IPS-NIHi11 (cell line): ENCODE results near the gene CTXND2.
"Not testable (repeated sequence)": the region's sequence is repeated elsewhere in the genome, so short reads cannot be mapped to it uniquely, and the experiment has no call there.

Experiments
- DNase-seq: peaks from one replicate; pipeline ENCODE4 v3.0.0; 2012; ENCODE audit warnings: mixed read lengths, low spot score

CTXND2 gene

DNA sequence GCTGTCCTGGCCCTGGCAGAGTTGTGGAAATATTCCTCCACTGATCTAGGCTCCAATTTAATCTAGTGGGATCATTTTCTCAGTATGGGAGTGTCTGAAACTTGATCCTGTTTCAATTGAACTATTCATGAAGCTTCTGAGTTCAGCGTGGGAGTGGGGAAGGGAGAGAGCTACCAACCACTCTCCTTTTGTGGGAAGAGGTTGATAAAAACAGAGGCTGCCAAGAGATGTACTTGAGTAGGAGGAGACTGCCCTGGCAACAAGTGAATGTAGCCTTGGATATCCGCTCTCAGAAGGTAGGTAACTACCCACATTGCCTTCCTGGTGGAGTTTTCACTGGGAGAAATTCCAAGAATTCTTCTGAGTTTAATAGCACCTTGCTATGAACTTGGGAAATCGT, at the start of gene CTXND2:
TSS of gene CTXND2 (plus strand) at position 119 of the 400 bp plus-strand sequence. CDS start 25,179 bp downstream, outside the sequence.
- no peak for DNase-seq

DNA sequence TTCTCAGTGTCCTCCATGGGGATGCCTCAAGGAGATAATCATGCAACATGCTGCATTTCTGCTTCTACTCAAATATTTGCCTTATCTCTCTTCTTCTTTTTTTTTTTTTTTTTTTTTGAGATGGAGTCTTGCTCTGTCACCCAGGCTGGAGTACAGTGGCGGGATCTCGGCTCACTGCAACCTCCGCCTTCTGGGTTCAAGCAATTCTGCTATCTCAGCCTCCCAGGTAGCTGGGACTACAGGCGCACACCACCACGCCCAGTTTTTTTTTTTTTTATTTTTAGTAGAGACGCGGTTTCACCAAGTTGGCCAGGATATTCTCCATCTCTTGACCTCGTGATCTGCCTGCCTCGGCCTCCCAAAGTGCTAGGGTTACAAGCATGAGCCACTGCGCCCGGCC, 46.1 kb upstream of the CTXND2 start:
- DNase-seq = not testable (repeated sequence)

DNA sequence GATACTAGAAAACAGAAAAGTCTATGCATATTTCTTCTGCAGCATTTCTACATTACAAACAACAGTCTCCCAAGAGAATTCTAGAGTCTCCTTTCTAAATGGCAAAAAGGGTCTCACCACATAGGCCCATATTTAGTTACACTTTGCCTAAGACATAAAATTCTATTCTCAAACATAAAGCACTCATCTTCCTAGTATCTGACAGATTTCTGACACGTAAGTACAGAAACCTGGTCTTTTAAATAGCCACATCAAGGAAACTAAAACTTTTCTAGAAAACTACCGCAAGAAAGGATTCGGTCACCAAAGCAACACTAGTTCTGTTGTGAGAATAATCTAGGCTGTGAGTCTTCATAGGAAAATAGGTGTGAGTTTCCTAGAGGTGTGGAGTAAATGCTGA, 45.3 kb upstream of the CTXND2 start:
- no peak for DNase-seq

DNA sequence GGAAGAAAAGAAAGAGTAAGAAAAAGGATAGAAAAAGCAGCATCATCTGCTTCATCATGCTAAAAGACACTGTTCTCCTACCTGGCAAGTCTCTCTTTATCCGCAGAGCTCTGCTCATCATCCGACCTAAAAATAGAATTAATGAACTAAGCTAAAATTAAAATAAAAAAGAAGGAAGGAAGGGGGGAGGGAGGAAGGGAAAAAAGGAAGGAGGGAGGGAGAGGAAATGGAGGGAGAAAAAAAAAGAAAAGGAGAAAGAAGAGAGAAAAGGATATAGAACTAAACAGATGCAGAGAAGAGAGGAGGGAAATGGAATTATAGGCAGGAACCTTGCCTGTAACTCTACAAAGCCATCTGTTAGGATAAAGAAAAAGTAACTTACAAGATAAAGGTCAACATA, 44.6 kb upstream of the CTXND2 start:
- no peak for DNase-seq

DNA sequence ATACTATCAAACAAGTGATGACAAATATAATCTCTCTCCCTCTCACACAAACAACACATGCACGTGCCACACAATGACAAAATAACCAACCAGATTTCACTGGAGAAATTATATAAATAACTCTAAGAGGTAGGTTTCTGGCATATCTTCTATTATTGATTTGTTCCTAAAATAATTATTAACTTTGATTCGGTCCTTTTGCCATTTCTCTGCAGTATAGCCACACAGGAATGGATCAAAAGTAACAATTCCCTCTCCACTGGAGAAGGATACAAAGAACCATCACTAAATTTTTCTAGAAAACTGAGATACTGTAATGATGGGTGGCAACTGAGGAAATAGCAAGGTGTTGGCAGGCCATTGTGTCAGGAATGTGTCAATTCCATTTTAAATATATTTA, 44.0 kb upstream of the CTXND2 start:
- no peak for DNase-seq

DNA sequence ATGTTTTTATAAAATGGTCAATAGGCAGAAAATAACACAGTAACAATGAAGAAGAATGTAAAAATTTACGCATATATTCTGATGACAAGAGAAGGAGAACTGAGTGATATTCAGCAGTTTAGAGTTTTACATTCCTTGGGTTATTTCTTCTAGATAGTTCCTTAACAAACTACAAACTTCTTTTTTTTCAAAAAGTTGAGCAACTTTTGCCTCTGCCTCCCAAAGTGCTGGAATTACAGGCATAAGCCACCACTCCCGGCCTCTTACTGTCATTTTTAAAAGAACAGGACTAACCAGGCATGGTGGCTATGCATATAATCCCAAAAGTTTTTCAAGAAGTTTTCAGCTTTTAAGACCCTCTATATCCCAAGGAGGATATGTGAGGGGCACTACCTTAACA, 43.5 kb upstream of the CTXND2 start:
- DNase-seq = no peak

DNA sequence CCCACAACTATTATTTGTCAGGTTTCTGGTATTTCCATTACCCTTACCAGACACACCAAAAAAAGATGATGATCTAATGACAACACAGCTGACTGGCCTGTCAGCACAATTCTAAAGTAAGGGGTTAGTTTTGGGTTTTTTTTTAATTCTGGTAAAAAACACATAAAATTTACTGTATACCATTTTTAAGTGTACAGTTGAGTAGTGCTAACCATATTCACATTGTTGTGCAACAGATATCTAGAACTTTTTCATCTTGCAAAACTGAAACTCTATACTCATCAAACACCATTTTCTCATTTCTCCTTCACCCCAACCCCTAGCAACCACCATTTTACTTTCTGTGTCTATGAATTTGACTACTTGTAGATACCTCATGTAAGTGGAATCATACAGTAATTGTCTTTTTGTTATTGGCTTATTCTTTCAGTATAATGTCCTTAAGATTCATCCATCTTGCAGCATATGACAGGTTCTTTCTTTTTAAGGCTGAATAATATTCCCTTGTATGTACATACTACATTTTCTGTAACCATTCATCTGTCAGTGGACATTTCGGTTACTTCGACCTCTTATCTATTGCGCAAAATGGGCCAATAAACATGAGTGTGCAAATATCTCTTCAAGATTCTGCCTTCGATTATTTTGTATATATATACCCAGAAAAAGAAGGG, 40.3 kb upstream of the CTXND2 start:
- no peak for DNase-seq

DNA sequence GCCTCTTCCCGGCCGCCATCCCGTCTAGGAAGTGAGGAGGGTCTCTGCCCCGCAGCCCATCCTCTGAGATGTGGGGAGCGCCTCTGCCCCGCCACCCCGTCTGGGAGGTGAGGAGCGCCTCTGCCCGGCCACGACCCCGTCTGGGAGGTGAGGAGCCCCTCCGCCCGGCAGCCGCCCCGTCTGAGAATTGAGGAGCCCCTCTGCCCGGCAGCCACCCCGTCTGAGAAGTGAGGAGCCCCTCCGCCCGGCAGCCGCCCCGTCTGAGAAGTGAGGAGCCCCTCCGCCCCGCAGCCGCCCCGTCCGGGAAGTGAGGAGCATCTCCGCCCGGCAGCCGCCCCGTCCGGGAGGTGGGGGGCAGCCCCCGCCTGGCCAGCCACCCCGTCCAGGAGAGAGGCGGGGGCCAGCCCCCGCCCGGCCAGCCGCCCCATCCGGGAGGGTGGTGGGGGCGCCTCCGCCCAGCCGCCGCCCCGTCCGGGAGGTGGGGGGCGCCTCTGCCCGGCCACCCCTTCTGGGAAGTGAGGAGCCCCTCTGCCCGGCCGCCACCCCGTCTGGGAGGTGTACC, 36.1 kb upstream of the CTXND2 start:
- DNase-seq = not testable (repeated sequence)

DNA sequence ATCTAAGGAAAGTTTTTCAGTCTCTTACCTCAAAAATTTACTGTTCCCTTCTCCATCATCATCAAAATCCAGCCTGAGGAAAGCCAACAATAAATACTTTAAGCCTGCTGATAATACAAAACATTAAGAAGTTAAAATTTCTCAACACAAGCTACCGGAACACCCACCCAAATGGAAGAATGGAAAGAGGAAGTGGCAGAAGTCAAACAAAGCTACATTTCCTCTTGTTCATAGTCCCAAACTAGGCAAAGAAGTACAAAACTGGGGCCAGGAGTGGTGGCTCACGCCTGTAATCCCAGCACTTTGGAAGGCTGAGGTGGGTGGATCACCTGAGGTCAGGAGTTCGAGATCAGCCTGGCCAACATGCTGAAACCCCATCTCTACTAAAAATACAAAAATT, 34.2 kb upstream of the CTXND2 start:
- DNase-seq = not testable (repeated sequence)

DNA sequence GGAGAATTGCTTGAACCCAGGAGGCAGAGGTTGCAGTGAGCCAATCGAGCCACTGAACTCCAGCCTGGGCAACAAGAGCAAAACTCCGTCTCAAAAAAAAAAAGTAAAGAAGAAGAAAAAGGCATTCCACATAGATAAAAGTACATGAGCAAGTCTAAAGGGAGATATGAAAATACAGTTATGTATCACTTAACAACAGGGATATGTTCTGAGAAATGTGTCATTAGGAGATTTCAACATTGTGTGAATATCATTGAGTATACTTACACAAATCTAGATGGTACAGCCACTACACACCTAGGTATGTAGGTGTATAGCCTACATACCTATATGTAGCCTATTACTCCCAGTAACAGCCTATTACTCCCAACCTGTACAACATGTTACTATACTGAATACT, 23.2 kb upstream of the CTXND2 start:
- DNase-seq = no peak

DNA sequence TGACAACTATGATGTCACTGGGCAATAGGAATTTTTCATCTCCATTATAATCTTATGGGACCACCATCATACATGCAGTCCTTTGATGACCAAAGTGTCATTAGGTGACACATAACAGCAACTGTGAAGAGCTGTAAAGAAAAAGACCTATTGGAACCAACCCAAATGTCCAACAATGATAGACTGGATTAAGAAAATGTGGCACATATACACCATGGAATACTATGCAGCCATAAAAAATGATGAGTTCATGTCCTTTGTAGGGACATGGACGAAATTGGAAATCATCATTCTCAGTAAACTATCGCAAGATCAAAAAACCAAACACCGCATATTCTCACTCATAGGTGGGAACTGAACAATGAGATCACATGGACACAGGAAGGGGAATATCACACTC, 22.7 kb upstream of the CTXND2 start:
- not testable (repeated sequence) for DNase-seq

DNA sequence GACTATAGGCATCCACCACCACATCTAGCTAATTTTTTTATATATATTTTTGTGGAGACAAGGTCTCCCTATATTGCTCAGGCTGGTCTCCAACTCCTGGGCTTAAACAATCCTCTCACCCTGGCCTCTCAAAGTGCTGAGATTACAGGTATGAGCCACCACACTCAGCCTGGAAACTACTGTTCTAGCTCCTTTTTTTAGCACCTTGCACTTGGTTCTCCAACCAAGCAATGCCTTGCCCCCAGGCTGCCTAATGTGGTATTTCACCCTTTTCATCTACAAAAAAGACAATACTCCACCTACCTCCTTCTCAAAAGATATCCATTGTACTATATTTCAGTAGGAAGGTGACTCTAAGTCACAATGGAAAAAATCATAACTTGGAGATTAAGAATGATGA, 17.3 kb upstream of the CTXND2 start:
- no peak for DNase-seq

DNA sequence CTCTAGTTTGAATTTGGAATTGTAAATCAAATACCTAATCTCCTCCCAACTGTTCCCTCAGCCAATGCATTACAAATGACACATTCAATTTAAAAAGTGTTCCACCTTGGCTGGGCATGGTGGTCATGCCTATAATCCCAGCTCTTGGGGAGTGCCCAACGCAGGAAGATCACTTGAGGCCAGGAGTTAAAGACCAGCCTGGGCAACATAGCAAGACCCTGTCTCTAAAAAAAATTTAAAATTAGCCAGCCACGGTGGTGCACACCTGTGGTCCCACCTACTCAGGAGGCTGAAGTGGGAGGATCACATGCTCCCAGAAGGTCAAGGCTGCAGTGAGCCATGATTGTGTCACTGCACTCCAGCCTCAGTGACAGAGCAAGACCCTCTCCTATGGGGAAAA, 14.4 kb upstream of the CTXND2 start:
- DNase-seq = no peak

DNA sequence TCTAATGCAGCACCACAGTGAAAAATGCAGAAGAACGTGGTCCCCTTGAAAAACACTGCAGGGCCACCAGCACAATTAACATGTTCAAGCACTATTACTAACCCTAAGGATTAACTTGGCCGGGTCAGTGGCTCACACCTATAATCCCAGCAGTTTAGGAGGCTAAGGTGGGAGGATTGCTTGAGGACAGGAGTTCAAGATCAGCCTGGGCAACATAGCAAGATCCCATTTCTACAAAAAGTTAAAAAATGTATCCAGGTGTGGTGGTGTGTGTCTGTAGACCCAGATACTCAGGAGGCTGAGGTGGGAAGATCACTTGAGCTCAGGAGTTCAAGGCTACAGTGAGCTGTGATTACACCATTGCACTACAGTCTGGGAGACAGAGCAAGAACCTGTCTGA, 13.4 kb upstream of the CTXND2 start:
- no peak for DNase-seq

DNA sequence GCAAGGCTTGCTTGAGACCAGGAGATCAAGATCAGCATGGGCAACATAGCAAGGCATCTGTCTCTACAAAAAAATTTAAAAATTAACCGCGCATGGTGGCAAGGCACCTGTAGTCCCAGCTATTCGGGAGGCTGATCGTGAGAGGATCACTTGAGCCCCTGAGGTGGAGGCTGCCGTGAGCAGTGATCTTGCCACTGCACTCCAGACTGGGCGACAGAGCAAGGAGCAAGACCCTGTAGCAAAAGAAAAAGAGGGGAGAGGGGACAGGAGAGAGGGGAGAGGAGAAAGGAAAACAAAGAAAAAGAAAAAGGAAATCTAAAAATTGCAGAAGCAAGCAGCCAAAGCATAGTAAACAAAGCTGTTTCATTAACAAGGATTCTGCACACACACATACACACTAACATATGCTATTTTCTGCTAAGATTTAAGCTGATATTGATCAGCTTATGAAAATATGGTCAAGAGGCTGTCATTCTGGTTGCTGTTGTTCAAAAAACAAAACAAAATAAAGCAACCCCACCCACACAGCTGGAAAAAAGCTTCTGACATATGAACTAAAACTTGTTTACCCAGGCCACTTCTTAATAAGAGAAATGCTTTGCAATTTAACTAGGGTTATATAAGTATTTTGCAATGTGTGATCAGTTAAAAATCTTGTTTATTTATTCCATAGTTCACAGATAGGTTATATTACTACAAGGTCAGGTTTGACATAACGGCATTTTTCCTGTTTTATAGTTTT, 12.3 kb upstream of the CTXND2 start:
- no peak for DNase-seq

DNA sequence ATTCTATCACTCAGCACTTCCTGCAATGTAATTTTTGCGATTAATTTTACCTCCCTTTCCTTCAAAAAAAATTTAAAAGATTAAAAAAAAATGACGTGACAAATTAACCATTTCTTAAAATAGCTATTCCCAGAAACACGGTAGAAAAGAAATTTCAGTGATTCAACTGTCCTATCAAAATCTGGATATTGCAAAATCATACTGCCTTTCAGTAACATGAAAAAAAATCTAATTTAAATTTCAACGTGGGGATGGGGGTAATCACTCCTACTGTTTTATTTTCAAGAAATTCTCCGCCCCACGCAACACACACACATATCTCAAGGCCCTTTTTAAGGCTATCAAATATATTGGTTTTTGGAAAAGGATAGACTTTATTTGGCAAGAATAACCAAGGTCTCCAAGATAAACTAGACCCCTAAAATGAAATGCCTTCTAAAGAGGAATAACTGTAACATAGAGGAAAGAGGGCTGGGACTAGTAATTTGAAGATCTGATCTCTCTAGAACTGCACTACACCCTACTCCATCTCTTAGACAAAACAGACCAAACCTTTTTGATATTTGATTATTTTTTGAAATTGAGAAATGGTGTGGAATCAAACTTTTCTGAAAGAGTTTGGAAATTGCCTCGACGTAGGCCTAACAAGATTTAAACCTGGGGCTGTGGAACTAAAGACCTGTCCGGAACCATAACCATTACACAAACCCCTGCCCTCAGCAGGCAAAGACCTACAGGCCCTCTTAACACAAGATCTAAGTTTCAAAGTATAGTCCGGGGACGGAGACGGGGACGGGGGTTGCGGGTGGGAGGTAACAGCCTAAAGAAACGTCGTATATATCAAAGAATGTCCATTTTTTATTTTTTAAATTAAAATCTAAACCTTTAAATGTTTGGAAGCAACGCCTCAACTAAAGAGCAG, 11.5 kb upstream of the CTXND2 start:
- DNase-seq = peak; percentile 21

DNA sequence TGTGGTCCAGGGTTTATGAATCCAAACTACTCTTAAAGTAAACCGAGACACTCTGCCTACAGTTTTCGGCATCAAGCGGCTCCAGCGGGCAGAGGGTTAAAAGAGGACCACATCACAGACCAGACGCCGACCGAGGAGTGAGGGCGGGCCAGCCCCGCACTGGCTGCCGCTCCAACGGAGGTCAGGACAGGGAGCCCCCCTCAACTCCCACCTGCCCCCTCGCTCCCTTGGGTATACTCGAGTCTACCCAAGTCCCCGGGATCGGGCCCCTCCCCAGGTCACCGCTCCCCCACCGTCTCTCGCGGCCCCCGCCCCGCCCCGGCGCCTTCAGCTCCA, 10.8 kb upstream of the CTXND2 start:
- DNase-seq = peak; percentile 74

DNA sequence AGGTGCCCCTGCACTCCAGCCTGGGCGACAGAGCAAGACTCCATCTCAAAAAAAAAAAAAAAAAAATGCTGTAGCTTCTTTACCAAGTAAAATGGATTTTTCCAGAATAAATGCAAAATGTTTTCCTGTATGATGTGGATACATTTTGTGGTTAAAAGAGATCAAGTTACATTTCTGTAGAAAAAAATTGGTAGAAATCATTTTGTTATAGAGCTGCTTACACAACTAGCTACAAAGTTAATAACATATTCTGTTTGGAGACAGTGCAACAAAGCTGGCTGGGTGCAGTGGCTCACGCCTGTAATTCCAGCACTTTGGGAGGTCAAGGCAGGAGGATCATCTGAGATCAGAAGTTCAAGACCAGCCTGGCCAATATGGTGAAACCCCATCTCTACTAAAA, 8.0 kb upstream of the CTXND2 start:
- DNase-seq = not testable (repeated sequence)

DNA sequence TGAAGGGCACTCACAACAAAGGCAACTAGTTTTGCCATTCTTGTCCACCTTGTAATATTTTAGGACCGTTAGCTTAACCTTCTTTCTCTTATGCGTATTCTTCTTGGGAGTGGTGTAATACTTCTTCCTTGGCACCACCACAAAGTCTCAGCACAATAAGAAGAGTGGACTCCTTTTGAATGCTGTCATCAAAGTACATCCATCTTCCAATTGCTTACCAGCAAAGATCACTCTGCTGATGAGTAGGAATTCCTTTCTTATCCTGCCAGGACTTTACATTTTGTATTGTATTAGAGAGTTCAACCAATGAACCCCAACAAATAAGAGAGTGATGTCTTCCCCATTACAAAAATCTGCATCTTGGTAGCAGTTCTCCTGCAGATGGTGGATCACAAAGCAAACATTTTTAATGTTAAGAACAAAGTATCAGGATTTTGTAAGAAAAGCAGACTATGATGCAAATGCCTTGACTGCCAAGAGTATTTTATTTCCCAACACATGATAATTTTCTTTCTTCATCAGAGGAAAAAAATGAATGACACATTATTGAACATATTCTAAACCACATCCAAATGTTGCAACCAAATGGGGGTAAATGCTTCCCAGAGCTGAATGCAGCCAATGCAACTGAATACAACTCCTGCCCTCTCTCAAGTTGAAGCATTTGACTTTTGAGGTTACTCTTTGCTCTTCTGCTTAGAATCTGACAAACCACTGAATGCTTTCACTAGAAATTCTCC, 5.4 kb upstream of the CTXND2 start:
- no peak for DNase-seq

DNA sequence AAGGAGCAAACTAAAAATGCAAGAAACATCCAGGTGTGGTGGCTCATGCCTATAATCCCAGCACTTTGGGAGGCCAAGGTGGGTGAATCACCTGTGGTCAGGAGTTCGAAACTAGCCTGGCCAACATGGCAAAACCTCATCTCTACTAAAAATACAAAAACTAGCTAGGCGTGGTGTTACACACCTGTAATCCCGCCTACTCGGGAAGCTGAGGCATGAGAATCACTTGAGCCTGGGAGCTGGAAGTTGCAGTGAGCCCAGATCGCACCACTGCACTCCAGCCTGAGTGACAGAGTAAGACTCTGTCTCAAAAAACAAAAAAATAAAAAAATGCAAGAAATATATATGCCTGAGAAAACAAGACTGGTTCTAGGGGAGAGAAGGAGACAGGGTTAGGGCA, 3.8 kb upstream of the CTXND2 start:
- DNase-seq = not testable (repeated sequence)

DNA sequence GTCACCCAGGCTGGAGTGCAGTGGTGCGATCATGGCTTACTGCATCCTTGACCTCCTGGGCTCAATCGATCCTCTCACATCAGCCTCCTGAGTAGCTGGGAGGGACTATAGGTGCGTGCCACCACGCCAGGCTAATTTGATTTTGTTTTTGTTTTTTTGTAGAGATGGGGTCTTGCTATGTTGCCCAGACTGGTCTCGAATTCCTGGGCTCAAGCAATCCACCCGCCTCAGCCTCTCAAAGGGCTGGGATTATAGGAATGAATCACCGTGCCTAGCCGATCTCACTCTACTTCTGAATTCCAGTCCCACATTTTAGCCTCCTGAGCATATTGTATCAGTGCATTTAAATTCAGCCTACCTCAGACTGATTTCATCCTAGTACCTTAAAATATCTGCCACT, 1.8 kb downstream of the CTXND2 start:
- no peak for DNase-seq

DNA sequence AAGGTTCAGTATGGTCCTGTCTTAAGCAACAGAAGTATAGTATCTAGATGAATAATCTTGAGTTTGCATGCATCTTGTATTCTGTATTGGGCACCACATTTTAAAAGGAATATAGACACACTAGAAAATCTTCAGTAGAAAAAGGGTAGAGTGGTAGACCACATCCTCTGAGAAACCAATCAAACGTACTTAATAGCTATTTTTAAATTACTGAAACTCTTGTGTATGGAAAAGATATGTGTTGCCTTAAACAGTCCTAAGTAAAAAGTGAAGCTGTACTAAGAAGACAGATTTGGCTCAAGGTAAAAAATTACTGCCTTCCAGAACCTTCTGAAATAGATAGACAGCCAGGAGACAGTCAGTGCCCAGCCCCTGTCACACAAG, 3.1 kb downstream of the CTXND2 start:
- no peak for DNase-seq
